Mammary epithelial cell (primary cell): ENCODE results near the gene SLC38A2.

Source experiments
- EZH2 ChIP-seq: IDR thresholded peaks from 2 replicates; pipeline ENCODE4 v1.6.1; 2012; ENCODE audit warnings: low read length, inconsistent platforms, borderline replicate concordance
- TF ChIP-seq, protein P1 (sequence below), 2 donors: IDR thresholded peaks in 1 of 2; conservative IDR thresholded peaks in 1 of 2; 2 replicates each; pipeline ENCODE4 v1.5.1; 2011 to 2012; ENCODE audit warnings: inconsistent platforms in 2 of 2, low read length in 2 of 2, mild to moderate bottlenecking in 2 of 2, control low read depth in 1 of 2, low read depth in 1 of 2; ENCODE audit not compliant: insufficient read depth in 1 of 2; ENCODE audit errors: extremely low read depth in 1 of 2

- no peak for TF ChIP-seq EZH2
- TF ChIP-seq, protein P1, sequence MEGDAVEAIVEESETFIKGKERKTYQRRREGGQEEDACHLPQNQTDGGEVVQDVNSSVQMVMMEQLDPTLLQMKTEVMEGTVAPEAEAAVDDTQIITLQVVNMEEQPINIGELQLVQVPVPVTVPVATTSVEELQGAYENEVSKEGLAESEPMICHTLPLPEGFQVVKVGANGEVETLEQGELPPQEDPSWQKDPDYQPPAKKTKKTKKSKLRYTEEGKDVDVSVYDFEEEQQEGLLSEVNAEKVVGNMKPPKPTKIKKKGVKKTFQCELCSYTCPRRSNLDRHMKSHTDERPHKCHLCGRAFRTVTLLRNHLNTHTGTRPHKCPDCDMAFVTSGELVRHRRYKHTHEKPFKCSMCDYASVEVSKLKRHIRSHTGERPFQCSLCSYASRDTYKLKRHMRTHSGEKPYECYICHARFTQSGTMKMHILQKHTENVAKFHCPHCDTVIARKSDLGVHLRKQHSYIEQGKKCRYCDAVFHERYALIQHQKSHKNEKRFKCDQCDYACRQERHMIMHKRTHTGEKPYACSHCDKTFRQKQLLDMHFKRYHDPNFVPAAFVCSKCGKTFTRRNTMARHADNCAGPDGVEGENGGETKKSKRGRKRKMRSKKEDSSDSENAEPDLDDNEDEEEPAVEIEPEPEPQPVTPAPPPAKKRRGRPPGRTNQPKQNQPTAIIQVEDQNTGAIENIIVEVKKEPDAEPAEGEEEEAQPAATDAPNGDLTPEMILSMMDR (conservative IDR thresholded peaks at IDR 0.05 in 1 of 2, IDR thresholded peaks at IDR 0.05 in 1 of 2; ENCODE audit: extremely low read depth in 1 of 2, insufficient read depth in 1 of 2, low read depth in 1 of 2, low read length in 2 of 2) = no peak
These were observed 14.5 kb upstream of the SLC38A2 start for GRCh38 chr12:46386877-46387629.
